GM19372 (cell line): ENCODE measurements around the gene OXCT1.
"Not testable (repeated sequence)": the region's sequence is repeated elsewhere in the genome, so short reads cannot be mapped to it uniquely, and the experiment has no call there.

ENCODE experiments used
- ATAC-seq: cut with Tn5 transposase; IDR thresholded peaks from one replicate; pipeline ENCODE4 v1.9.1; 2021; ENCODE audit warnings: mild to moderate bottlenecking, low read depth, moderate library complexity; ENCODE audit not compliant: unreplicated experiment

Gene OXCT1

DNA sequence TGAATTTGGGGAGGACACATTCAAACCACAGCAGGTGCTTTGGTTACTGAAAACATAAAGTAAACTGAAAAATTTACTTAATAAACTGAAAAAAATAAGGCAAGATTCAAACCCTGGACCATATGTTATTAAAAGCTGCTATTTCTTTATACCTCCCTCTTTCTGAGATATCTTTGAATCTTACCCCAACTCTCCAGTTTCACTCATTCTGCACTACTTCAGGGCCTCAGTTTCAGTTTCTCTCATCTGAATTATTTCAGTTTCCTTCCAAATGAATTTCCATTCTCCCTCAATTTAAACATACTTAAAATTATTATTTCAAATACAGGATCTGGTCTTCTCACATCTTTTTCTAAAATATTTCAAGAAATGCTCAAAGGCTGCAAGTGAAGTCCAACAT is 4.9 kb upstream of the OXCT1 start:
- no peak for ATAC-seq

GRCh38 chr5:41874512-41875060 is 4.4 kb upstream of the OXCT1 start:
- ATAC-seq = no peak

GRCh38 chr5:41871852-41872251 is 1.6 kb upstream of the OXCT1 start:
- ATAC-seq = no peak

- no peak for ATAC-seq
Measured at GRCh38 chr5:41870627-41871048, 413 bp upstream of the OXCT1 start.

- ATAC-seq = peak; percentile 0
Measured at GRCh38 chr5:41869151-41869723, 988 bp downstream of the OXCT1 start.

GRCh38 chr5:41863871-41864486 is 6.2 kb downstream of the OXCT1 start:
- no peak for ATAC-seq

DNA sequence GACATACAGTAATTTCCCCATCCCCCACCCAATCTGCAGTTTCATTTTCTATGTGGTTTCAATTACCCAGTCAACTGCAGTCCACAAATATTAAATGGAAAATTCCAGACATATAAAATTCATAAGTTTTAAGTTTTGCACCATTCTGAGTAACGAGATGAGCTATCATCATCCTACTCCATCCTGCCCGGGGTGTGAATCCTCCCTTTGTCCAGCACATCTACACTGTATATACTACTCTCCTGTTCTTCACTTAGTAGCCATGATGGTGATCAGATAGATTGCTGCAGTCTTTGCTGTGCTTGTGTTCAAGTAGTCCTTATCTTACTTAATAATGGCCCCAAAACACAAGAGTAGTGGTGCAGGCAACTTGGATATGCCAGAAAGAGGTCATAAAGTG is 11.3 kb downstream of the OXCT1 start:
- ATAC-seq = no peak

DNA sequence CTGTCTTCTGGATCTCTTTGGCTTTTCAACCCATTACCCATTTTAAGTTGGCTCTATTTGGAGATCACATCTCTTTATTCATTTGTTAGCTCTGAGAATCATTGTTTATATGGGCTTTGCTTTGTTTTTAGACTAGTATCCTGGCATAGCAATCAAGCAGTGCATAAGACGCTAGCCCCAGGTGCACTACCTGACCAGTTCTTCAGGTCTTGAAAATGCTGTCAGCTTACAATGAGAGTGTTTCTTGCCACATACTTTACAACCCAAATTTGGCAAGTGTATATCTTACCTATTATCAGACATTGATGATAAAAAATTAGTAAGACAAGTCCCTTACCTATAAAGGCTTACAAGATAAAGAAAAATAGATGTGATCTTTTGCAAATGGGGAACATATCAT is 12.2 kb downstream of the OXCT1 start:
- ATAC-seq = no peak

- ATAC-seq = peak; percentile 95
Measured at GRCh38 chr5:41856644-41857491, 13.4 kb downstream of the OXCT1 start.

DNA sequence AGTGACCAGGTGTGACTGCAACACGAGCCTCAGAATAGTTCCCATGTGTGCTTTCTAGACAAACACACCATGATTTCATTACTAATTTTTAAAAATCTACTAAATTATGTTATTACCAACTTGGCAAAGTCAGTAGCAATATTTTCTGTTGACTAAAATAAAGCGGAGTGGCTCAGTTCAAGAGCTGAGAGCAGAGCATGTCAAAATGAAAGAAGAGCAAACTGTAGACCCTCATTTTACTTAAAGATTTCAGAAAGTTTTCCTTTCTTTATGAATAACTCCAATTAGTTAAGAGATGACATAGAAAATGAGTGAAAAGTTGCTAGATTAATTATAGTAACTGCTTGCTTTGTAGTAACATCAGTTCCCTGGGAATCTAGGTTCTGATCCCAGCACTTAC is 17.9 kb downstream of the OXCT1 start:
- no peak for ATAC-seq

DNA sequence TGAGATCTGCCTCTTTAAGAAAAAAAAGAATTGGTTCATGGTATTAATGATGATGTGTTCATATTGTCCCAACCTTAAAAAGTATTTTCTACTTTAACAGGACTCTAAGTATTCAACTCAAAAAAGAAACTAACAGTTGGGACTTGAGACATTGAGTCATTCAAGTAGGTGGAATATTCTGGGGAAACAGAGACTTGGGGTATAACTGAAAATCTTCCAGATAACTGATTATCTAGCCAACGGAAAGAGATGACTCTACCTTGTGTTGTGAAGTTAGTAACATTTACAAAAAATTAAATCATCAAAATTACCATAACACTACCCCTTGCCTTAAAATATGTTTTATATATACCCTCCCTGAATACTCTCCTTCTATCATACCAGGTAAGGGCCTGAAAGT is 19.1 kb downstream of the OXCT1 start:
- ATAC-seq = no peak

DNA sequence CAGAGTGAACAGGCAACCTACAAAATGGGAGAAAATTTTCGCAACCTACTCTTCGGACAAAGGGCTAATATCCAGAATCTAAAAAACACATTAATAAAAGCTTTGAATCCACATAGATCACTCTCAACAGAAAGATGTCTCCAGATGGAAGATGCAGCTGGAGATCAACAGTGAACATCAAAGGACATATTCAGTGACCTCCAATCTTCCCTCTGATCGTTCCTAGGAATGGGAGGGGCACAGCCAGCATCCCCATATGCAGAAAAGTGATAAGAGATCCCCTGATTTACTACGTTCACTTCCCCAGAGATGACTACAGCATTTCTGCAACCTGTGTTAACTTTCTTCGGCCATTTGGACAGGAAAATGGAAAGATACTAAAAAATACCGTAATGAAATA is 21.2 kb downstream of the OXCT1 start:
- no peak for ATAC-seq

- not testable (repeated sequence) for ATAC-seq
Measured at GRCh38 chr5:41845751-41846150, 24.5 kb downstream of the OXCT1 start.

- ATAC-seq = no peak
Measured at GRCh38 chr5:41844502-41844901, 25.7 kb downstream of the OXCT1 start.

DNA sequence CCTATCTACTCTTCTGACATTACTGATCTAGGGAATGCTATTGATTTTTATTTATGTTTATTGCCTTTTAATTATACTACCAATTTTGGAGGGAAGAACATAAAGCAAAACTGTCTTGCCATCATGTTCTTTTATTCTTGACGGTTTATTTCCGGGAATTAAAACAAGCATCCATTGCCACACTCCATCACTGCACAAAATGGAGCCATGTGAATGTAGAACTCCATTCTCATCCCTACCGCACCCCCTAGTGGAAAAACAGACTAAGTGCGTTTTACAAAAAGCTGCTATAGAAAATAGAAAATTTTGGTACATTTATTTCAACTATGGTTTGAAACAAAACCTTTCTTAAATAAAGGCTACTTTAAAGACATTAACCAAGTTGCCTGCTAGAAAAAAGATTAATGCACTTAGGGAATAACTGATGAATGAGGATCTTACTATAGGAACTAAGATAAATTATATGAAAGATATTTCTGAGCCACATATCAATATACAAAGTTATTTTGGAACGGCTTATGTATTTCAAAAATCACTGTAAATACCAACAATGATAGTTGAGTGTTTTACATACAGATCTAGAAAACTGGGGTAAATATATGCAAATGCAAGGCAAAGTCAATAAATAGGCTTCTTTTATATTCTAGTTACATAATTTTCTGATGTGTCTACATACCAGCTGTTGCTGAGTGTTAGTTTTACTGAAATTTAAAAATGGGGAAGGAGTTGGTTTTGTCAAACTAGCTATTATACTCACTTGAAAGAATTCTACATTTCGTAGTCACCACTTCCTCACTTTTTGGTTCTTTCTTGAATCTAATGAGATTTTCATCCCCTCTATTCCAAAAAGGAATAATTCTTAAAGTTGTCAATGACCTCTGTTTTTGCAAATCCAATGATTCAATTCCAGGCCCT is 26.5 kb downstream of the OXCT1 start:
- peak; percentile 48 for ATAC-seq

DNA sequence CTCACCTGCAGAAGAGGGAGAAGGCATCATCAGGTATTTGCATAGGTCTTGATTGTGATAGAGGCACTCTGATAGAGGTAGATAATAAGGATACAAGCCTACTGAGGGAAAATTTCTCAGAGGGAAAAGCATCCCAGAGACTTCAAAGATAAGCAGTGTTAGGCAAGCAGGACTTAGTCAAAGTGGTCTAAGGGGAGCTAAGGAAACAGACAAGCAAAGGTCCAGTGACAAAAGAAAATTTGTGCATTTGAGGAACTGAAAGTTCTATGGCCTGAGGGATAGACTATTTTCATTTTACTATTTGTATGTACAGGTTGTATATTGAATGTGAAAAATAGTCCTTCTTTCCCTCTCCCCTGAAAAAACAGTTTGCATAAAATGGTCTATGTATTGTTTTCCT is 27.4 kb downstream of the OXCT1 start:
- ATAC-seq = peak; percentile 82

GRCh38 chr5:41841325-41841724 is 28.9 kb downstream of the OXCT1 start:
- no peak for ATAC-seq

GRCh38 chr5:41840251-41840650 is 30.0 kb downstream of the OXCT1 start:
- no peak for ATAC-seq

DNA sequence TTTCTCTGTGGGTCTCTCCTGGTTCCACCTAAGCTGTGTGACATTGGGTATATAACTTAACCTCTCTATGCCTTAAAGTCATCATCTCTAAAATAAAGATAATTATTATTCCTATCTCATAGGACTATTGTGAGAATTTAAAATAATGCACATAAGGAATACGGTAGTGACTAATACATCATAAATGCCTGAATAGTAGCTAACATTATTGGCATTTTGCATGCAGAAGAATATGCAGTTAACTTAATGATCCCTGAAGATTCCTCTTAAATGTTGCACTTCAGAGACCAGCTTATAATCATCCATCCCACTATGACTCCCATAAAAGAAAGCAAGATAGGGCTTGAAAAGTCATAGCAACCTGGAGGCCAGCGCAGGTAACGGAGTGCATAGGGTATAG is 32.4 kb downstream of the OXCT1 start:
- ATAC-seq = no peak

GRCh38 chr5:41835645-41836044 is 34.6 kb downstream of the OXCT1 start:
- no peak for ATAC-seq
